Measurements from ENCODE around the gene SPIRE1.

Gene SPIRE1

DNA sequence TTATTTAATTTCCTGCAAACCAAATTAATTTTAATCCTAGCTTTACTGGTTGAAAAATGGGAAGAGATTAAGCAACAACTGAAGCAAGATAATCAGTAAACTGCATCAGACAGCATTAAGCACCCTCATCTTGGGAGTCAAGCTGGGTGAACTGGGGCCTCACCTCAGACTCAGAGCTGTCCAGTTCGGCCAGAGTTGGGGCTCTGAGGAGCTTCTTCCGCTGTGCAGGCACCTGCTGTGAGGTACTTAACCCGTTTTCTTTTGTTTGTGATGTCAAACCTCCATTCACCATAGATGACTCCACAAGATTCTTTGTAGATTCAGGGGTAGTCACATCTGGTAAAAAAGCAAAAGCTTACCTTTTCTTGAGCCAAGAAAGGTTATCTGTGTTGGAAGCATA lies 178.4 kb downstream of the SPIRE1 start:
- DNase-seq = no peak

DNA sequence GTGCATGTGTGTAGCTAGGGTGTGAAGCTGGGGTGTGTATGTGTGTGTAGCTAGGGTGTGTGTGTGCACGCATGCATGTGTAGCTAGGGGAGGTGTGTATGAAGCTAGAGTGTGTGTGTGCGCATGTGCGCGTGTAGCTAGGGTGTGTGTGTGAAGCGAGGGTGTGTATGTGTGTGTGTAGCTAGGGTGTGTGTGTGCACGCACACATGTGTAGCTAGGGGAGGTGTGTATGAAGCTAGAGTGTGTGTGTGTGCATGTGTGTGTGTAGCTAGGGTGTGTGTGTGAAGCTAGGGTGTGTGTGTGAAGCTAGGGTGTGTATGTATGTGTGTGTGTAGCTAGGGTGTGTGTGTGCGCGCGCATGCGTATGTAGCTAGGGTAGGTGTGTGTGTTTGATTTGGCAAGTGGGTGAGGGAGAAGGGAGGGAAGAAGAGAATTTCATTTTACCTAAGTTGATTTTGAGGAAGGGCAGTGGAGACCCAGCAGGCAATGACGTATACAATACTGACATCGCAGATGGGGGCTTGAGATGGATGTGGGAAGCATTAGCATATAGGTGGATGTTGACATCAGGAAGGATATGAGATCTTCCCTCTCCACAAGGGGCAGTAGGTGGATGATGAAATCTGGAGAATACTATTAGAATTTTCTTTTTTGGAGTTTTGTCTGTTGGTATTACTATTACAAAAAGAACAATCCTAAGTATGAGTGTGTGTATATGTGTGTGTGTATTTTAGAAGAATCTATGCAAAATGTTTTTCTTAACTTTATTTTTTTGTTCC lies 179.4 kb downstream of the SPIRE1 start:
- DNase-seq = no peak

DNA sequence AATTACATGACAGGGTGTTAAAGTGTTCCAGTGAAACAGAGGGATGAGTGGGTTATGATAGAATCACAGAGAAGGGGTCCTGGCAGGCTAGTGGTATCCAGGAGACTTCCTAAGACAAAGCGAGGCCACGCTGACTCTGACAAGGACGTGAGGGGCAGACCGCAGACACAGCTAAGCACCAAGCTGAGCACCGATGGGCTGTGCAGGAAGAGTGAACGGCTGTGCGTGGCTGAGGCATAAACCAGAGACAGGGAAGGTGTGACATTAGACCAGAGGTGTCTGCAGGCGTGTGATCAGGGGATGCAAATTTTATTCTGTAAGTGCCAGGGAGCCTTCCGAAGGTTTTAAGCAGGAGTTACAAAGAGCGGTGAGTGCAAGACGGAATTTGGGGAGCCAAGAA lies 180.3 kb downstream of the SPIRE1 start:
- DNase-seq = no peak

DNA sequence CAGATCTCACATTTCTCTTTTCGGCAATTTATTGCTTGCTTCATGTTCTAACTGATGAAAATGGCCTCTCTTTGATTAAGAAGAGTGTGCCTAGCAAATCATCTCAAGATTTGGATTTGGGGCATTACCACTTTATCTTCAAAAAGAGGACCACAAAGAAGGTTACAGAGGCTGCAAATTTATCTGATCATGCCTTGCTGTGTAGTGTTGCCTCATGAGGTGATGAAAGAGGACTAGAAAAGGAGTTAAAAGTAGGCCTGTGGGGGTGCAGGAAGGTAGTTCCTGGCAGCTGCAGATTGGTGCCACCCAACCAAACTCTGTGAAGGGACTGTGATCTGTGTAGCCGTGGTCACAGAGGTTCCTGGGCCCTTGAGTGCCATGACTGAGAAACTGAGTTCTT lies 181.0 kb downstream of the SPIRE1 start:
- DNase-seq = no peak

DNA sequence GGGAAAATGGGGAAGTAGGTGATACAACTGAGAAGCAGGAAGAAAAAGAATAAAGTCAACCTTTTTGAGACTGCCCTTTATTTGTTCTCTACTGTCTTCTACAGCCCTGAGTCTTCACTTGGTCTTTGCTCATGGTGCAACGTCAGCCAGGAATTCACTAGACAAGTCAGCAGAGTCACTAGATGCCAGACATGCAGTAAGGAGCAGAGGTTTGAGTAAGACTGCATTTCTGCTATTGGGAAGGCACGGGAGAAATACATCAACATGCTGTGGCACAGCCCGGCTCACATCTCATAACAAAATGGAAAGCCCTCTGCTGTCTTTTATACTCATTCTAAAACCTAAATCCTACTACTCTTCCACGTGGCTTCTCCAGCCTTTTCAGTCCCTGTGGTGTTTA lies 183.0 kb downstream of the SPIRE1 start:
- DNase-seq = no peak

DNA sequence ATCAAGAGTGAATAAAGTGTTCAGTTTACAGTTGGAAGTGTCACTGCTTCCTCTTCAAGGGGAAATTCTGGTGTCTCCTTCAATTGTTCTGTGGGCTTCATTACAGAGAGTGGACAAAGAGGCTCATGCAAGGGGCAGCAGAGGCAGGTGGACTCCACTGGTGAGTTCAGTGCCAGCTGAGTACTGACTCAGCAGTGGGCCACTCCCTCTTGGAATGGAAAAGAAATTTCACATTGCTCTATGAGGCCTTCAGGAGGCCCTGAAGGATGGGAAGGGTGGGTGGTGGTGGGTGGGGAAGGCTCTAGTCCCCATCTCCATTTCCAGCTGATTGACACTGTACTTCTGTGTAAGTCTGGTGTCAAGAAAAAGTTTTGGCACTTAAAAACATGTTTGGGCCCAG lies 183.8 kb downstream of the SPIRE1 start:
- no peak for DNase-seq

DNA sequence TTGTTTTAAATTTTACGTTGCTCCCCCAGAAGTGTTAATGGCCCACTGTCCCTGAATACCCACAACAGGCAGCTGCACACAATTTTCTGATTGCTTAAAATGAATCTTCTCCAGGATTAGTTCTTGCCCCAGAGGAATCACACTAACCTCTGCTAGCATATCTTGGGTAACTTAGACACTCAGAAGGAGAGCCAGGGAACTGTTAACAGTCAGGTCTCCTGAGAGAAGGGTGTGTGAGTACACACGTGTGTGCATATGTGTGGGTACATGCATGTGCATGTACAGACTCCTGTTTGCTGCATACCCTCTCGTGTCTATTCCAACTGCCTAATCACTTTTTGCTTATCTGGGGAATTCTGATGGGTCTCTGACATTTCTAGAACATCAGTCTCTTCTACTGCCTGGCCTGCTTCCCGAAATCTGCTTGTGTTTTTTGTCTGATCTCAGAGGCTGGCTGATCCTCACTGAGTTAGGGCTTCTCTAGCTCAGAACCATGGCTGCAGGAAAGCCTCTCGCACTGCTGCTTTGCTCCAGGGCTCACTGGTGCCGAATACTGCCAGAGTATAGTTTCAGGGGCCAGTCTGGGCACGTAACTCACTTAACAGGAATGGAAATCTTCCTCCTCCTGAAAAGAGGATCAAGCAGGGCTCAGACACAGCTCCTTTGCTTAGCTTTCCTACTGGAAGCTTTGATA lies 187.4 kb downstream of the SPIRE1 start:
- no peak for DNase-seq

DNA sequence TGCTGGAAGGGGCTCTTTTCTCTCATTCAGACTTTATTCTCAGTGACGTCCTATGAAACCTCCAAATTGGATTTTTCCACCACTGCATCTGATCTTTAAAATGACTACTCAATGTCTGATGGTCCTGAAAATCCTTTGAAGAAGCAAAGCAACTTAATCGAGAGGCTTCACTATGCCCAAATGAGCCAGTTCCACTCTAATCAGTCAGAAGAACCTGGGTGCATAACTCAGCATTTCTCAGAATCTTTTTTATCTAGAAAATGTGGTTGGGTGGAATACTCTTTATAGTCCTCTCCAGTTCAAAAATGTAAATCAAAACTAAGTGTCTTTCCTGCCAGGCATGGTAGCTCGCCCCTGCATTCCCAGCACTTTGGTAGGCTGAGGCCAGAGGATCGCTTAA lies 189.5 kb downstream of the SPIRE1 start:
- DNase-seq = no peak

DNA sequence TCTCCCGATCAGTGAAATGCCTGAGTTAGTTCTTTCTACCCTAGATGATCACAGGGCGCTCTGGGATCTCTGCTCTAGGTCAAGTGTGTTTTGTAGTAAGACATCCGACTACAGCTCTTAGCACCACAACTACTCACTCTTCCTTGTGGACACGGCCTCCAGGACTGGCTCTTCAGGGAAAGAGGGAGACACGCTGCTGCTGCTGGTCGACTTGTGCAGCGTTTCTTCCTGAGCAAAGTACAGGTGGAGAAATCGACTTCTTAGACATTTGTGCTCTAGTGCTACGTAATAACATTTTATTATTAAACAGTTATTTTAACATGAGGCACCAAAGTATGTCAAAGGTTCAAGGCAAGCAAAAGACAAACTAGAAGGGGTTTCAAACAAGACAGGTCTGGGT lies 193.2 kb downstream of the SPIRE1 start:
- DNase-seq = no peak

DNA sequence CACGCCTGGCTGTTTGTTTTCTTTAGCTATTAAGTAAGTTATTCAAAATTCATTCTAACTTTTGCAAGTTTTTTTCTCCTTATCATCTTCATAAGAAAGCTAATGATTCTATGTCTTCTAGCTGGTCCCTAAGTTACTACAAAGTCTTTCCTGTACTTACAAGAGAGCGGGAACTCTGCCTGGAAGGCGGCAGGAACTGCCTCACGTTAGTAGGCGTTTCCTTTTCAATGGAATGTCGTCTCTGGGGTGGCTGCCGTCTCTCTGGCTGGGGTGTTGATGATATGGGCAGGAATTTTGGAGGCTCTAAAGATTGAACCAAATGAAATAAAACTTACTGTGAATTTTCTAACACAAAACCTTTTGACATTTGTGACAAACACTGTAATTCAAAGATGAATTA lies 194.7 kb downstream of the SPIRE1 start:
- no peak for DNase-seq

DNA sequence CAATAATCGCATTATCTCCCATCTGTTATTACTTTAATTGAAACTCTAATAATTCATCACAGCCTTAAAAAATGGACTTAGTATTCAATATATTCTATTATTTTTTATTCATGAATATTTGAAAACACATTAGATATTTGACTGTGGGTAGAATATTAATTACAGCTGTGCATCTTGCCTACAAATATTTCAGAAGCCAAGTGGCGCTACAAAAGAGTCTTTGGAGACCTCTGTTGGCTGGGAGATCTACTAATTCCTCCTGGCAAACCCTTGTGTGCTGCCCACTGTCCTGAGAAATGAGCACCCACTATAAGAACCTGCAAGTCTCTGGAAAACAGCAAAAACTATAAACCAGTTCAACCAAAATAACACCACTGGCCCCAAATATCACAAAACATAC lies 195.7 kb downstream of the SPIRE1 start:
- no peak for DNase-seq

DNA sequence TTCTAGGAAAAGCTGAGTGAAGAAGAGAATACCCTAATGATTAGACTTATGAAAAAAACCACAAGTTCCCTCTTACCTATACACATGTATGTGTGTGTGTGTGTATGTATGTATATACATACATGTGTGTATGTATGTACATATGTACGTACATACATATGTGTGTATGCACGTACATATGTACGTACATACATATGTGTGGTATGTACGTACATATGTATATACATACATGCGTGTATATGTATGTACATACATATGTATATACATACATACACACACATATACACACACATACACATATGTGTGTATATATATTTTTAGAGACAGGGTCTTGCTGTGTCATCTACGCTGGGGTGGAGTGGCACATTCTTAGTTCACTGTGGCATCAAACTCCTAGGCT lies 196.6 kb downstream of the SPIRE1 start:
- no peak for DNase-seq

DNA sequence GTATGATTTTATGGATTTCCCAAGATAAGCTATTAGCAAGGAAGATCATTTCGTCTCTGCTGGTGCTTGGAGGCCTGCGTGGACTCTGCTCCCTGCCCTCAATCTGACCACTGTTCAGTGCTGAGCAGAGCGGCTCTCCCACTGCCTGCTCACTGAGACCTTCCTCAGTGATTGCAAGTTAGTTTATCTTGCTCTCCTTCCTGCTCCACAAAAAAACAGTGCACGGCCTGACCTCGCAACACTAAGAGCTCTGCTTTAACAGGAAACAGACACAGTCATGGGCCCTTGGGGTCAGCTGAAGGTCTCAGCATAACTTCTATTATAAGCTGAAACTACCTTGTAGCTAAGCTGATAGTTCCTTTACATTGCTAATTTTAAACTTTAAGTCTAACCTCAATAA lies 197.0 kb downstream of the SPIRE1 start:
- no peak for DNase-seq

DNA sequence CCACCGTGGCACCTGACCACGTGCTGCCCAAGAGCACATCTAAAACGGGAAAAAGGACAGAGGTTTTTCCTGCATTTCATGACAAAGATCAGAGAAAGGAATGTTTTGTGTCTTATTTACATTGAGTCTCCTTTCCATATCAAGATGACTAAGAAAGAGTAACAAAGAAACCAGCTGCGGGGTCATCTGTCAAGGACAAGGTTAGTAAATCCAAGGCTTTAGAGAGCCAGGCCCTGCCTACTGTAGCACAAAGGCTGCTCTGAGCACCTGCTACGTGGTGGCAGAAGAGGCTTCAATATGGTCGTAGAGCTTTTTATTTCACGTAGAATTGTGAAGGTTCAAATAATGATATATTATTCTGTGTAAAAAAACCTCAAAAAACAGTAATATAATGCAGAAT lies 199.1 kb downstream of the SPIRE1 start:
- no peak for DNase-seq

DNA sequence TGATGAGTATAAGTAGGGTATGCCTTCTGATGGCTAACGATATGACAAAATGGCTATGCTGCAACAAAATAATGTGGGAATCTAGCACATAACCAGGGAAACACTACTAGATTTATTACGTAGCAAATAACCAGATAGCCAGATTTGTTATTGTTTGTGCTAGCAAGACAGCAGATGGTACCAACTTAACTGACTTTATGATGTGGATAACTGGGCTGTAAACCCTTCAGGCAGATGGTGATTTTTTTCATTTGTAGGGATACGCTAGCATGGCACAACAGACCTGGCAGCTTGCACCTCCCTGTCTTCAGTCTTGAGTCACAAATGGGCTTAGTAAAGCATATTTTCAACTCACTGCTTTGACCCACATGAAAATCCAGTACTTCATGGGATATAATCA lies 201.5 kb downstream of the SPIRE1 start:
- DNase-seq = no peak

DNA sequence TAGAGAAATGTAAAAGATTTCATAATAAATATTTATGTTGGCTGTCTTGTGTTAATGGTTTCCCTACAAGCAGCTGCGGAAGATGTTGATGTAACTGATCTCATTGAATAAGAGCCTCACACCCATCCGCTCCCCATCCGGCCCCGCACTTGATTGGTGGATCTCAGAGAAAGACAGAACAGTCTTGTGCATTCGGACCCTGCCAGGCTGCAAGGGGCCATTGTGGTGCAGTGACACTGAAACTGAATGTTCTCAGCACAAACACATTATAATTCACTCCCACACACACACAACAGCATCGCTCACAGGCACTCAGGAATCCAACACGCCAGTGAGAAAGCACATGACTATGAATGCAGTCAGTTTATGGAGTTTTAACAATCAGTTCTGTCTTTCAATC lies 202.4 kb downstream of the SPIRE1 start:
- DNase-seq = no peak

DNA sequence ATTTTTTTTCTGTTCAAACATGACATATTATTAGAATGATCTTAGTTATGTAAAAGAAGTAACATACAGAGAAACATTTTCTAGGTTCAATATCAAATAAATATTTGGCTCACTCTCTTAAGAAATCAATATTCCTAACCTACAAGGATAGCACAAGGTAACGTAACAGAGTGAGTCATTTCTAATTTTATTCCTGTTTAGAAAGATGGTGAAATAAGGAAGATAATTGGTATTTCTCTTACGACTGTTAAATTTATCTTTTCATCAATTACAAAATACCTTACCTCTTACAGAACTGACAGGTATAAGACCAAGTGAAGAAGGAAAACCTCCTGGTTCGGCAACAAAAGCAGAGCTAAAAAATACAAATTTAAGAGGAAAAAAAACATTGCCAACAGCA lies 205.1 kb downstream of the SPIRE1 start:
- DNase-seq = no peak

DNA sequence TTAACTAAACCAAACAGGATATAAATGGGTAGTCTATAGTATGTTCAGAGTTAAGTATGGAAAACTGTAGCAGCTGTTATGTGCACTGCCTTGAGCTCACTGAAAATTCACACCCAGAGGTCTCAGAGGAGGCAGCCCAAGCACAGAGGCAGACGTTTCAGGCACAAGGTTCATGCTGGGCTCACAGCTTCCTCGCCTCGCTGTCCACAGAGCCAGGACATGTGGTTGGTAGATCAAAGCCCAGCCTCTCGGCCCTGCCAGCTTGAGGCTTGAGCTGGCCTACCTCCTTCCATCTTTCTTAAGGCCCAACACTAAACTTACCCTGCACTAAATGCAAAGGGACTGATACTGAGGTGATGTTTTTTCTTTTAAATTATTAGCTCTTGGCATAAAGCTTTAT lies 206.5 kb downstream of the SPIRE1 start:
- DNase-seq = no peak

DNA sequence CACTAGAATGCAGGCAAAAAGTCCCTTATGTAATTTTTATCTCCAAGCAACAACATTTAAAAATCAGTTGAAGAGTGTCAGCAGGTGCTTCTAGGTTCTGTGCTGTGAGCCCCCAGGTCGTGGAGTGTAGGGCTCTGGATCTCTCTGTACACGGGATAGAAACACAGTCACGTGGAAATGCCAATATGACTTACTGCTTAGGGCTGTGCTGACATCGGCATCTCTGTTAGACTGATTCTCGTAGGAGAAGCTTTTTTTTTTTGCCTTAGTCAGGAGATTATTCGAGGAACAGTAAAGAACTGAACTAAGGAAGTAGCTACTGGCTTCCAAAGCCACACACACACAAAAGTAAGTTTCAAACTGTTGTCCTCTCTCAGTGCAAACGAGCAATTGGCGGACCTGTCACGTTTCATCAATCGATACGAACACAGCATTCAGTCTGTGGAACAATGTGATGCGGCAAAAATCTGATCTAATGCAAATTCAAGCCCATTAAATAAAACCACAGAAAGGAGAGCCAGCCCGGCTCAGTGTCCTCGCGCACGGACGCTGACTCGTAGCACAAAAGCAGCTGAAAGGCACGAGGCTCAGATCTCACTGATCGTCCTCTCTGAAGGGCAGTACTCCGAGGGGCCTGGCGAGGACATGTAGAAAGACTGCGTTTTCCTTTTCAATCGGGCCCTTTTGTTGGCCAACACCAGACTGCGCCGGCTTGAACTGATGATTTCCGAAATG lies 208.7 kb downstream of the SPIRE1 start:
- DNase-seq = no peak

DNA sequence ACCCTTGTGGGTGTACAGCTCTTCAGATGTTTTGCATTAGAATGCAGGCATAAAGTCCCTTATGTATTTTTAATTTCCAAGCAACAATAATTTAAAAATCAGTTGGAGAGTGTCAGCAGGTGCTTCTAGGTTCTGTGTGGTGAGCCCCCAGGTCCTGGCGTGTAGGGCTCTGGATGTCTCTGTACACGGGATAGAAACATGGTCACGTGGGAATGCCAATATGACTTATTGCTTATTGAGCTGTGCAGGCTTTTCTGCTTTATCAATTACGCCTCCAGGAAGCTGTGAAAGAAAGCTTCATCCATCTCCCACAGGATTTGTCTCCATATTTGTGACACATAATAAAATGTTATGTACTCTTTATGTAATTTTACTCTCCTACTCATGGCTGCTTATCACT lies 212.4 kb downstream of the SPIRE1 start:
- DNase-seq = no peak

DNA sequence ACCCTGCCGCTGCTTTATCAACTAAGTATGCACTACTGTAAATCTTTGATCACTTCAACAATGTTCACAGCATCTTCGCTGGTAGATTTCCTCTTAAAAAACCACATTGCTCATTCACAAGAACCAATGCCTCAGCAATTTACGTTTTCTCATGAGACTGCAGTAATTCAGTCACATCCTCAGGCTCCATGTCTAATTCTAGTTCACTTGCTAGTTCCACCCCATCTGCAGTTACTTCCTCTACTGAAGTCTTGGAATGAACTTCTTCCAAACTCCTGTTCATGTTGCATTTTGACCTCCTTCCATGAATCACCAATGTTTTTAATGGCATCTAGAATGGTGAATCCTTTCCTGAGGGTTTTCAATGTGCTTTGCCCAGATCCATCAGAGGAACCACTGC lies 214.4 kb downstream of the SPIRE1 start:
- no peak for DNase-seq

DNA sequence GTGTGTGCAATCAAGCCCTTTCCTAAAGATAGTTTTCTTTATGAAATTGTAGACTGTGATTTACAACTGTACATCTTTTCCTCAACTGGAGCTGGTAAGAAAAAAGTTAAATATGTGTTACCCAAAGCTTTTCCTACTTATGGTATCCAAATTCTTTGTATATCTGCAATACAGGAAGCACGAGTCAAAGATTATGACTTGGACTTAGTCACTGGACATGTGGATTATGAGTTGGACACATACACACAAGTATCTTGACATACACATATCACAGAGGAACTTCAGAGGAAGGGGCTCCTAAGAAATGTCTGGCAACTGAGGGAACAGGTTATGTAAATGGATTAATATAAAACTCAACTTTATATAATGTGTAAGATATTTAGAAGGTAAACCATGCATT lies 215.0 kb downstream of the SPIRE1 start:
- no peak for DNase-seq

DNA sequence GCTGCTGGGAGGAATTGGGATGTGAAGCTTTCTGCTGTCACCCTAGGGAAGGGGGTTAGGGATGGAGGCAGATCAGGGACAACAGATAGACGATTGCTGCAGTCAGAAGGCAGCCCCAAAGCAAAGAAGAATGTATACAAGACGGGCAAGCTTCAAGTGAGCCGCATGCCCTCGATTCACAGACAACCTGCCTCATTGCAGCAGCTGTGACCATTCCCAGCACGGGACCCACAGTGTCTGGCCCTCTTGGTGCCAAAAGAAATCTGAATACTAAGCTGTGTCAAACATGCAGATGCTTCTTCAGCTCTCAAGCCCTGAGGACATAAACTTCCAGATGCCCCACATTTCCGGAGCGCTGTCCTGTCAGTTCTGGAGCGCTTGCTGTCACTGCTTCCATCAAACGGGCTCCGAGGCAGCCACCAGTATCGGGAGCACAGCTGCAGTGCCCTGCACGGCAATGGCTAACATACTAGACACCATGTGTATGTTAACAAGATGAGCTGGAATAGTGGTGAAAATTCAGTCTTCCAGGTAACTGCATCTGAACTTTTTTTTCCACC lies 216.4 kb downstream of the SPIRE1 start:
- no peak for DNase-seq

DNA sequence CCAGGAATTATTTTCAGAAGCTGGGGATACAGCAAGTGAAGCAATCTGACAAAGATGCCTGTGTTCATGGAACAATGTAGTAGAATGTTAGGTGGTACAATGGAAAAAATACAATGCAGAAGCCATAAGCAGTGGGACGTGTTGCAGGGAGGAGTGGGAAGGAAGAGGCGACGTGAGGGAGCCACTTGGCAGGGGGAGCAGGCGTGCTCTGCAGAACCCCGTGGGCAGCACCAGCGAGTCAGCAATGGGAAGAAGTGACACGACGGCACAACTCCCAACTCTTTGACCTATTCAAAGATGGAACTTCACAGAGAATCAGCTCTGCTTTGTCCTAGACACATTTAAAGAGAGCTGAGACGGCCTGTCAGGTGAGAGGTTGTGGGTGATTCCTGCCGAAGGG lies 219.7 kb downstream of the SPIRE1 start:
- no peak for DNase-seq

Measured in NCI-H187 treated with DMSO at 0.1 percent for 48 hours (cell line).